ENCODE data around the gene MC3R.

GRCh38 chr20:56237335-56237734, 11.2 kb upstream of the MC3R start:
- TF ChIP-seq SUZ12 (IDR thresholded peaks at IDR 0.05; ENCODE audit: extremely low read depth, insufficient read depth, insufficient read length) (no peak), YY1 (IDR thresholded peaks at IDR 0.05; ENCODE audit: insufficient read depth, insufficient read length) (no peak), ZNF274 (IDR thresholded peaks at IDR 0.05; ENCODE audit: low read depth, low read length) (no peak)

Measured in NT2/D1 (cell line).